ENCODE measurements around the gene IFIT5. TPM values are rescaled to one million over a fixed set of nuclear protein-coding genes. Genes with fewer than 3 reads are reported as not detected.
"Not testable (repeated sequence)": the region's sequence is repeated elsewhere in the genome, so short reads cannot be mapped to it uniquely, and the experiment has no call there.

The IFIT5 gene
- total RNA-seq, 1 donor from 2014 or later, result 19.5 TPM

DNA sequence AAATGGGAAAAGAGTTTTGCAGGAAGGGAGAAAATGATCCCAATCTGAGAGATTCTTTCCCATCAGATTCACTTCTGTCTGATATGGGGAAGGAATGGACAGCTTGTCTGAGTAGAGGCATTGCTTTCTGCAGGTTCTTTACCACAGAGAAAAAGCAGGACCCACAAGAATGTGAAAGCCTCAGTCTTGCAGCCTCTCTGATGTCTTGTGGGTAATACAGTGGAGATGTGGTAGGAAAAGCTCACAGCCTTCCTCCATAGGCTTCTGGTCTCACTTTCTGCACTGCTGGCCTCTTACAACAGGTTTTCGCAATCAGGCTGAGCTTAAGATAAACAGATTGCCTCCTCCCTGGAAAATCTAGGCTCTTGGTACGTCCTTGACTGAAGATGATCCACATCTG lies 21.4 kb upstream of the IFIT5 start:
- peak; percentile 80 for DNase-seq (ENCODE audit: low read depth)

DNA sequence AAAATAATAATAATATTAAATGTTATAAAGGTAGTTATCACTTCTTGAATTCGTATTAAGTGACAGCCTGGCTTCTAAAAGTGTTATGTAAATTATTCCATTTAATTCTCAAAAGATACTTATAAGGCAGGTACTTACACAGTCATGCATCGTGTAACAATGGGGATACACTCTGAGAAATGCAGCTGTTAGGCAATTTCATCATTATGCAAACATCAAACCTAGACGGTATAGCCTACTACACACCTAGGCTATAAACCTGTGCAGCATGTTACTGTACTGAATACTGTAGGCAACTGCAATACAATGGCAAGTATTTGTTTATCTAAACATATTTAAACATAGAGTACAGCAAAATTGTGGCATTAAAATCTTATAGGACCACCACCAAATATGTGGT lies 20.5 kb upstream of the IFIT5 start:
- no peak for DNase-seq (ENCODE audit: low read depth)

DNA sequence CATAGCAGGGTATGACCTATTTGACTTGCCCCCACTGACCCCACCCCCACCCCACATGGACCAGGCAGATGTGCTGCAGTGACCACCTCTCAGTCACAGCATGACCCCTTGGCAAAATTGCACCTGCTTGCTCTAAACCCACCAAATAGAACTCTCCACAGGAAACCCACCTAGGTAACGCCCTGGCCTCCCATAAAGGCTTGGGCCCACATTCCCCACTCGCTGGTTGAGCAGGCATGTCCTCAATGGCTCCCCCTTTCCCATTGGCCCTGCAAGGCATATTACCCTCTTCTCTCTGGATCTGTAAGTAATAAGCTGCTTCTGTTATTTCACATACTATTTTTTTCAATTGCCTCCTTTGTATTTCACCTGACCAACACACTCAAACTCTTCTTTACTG lies 19.2 kb upstream of the IFIT5 start:
- DNase-seq (ENCODE audit: low read depth), result no peak

DNA sequence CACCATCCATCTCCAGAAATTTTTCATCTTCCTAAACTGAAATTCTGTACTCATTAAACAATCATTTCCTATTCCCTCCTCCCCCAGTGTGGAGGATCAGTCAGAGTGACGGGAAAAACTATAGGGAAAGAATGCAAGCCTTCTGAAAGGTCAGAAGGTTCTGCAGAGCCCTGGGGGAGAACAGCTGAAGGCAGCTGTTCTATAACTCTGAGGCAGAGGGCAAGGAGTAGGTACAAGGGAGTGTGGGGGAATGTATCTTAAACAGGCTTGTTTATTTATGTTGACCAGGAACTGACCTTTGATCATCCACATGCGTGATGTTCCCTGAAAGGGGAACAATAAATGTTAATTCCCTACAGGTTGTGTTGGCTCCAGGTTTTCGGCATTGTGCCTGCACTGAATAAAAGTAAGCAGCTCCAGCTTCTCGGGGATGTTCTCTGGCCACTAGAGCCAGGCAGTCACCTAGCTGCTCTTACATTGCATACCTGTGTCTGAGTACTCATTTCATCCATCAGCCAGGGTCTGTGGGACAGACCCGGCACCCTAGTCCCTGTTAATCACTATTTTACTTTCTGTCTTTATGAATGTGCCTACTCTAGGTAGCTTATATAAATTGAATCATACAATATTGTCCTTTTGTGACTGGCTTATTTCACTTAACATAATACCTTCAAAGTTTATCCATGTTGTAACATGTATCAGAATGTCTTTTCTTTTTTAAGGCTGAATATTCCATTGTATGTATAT lies 16.2 kb upstream of the IFIT5 start:
- DNase-seq (ENCODE audit: low read depth), result peak; percentile 22

DNA sequence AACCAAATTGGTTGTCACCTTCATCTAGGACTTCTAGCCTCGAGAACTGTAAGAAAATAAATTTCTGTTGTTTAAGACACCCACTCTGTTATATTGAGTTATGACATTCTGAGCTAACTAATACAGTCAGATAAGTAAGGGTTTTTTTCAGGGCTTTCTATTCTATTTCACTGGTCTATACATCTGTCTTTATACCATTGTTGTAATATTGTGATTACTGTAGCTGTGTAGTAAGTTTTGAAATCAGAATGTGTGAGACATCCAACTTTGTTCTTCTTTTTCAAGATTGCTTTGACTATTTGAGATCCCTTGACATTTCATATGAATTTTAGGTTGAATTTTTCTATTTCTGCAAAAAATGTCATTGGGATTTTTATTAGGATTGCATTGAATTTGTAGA lies 14.4 kb upstream of the IFIT5 start:
- no peak for DNase-seq (ENCODE audit: low read depth)

DNA sequence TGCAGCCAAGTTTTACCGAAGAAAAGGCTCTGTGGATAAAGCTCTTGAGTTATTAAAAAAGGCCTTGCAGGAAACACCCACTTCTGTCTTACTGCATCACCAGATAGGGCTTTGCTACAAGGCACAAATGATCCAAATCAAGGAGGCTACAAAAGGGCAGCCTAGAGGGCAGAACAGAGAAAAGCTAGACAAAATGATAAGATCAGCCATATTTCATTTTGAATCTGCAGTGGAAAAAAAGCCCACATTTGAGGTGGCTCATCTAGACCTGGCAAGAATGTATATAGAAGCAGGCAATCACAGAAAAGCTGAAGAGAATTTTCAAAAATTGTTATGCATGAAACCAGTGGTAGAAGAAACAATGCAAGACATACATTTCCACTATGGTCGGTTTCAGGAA lies 11.3 kb upstream of the IFIT5 start:
- no peak for DNase-seq (ENCODE audit: low read depth)

DNA sequence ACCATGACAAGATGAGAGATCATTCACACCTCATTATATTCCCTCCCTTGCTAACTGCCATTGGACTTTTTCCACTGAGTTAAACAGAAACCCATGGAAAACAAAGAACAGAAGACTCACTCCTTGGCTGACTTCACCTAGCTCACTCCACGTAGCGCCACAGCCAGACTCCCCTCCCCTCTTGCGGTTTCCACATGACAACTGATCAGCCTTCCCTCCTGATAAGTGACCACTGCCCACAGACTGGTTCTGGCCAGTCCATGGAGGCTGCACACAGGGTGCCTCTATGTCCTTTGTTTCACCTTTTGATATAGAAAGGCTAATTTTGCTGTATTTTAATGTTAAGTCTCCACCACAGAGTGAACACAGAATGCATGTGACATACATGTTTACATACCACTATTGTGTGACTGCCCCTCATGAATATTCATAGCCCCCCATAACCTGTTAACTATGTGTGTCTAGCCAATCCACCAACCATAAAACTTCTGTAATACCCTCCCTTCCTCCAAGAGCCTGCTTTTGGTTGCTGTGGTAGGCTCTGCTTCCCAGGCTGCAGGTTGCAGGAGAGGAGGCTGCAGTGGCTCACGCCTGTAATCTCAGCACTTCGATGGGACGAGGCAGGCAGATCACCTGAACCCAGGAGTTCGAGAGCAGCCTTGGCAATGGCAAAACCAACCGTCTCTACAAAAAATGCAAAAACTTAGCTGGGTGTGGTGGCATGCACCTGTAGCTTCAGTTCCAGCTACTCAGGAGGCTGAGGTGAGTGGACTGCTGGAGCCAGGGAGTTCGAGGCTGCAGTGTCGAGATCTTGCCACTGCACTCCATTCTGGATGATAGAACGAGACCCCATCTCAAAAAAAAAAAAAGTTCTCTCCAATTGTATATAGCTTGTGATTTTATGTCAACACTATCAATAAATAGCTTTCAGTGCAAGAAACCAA lies 10.0 kb upstream of the IFIT5 start:
- DNase-seq (ENCODE audit: low read depth), result no peak

DNA sequence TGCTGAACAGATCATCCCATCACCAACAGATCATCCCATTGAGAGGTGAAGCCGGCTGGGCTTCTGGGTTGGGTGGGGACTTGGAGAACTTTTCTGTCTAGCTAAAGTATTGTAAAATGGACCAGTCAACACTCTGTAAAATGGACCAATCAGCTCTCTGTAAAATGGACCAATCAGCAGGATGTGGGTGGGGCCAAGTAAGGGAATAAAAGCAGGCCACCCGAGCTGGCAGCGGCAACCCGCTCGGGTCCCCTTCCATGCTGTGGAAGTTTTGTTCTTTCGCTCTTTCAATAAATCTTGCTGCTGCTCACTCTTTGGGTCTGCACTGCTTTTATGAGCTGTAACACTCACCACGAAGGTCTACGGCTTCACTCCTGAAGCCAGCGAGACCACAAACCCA lies 8.2 kb upstream of the IFIT5 start:
- DNase-seq (ENCODE audit: low read depth), result not testable (repeated sequence)

DNA sequence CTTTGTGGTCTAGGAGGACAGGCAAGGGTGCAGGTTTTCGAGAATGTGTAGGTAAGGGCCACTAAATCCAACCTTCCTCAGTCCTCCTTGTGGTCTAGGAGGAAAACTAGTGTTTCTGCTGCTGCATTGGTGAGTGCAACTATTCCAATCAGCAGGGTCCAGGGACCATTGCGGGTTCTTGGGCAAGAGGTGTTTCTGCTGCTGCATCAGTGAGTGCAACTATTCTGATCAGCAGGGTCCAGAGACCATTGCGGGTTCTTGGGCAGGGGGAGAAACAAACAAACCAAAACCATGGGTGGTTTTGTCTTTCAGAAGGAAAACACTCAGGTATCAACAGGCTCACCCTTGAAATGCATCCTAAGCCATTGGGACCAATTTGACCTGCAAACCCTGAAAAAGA lies 6.6 kb upstream of the IFIT5 start:
- not testable (repeated sequence) for DNase-seq (ENCODE audit: low read depth)

DNA sequence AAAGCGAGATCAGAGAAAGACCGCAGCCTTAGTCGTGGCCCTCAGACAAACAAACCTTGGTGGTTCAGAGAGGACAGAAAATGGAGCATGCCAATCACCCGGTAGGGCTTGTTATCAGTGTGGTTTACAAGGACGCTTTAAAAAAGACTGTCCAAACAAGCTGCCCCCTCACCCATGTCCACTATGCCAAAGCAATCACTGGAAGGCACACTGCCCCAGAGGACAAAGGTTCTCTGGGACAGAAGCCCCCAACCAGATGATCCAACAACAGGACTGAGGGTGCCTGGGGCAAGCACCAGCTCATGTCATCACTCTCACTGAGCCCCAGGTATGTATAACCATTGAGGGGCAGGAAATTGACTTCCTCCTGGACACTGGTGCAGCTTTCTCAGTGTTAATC lies 5.1 kb upstream of the IFIT5 start:
- not testable (repeated sequence) for DNase-seq (ENCODE audit: low read depth)

DNA sequence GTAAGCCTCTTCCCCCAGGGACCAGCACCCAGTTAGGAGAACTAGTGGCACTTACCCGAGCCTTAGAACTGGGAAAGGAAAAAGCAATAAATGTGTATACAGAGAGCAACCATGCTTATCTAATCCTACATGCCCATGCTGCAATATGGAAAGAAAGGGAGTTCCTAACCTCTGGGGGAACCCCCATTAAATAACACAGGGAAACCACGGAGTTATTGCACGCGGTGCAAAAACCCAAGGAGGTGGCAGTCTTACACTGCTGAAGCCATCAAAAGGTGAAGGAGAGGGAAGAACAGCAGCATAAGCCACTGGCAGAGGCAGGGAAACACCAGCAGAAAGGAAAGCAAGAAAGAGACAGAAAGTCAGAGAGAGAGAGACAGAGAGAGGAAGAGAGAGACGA lies 3.8 kb upstream of the IFIT5 start:
- DNase-seq (ENCODE audit: low read depth), result not testable (repeated sequence)

DNA sequence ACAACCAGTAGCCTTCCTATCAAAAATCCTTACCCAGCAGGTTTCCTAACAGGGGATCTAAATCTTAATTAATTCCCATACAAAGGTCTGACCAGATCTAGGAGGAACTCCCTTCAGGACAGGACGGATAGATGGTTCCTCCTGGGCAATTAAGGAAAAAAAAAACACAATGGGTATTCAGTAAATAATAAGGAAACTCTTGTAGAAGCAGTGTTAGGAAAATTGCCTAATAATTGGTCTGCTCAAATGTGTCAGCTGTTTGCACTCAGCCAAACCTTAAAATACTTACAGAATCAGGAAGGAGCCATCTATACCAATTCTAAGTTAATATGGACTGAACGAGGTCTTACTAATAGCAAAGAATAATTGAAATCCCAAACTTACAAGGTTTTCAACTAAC lies 3.2 kb upstream of the IFIT5 start:
- DNase-seq (ENCODE audit: low read depth), result not testable (repeated sequence)

DNA sequence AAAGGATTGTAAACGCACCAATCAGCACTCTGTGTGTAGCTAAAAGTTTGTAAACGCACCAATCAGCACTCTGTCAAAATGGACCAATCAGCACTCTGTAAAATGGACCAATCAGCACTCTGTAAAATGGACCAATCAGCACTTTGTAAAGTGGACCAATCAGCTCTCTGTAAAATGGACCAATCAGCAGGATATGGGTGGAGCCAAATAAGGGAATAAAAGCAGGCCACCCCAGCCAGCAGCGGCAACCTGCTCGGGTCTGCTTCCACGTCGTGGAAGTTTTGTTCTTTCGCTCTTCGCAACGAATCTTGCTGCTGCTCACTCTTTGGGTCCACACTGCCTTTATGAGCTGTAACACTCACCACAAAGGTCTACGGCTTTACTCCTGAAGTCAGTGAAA lies 2.1 kb upstream of the IFIT5 start:
- DNase-seq (ENCODE audit: low read depth), result not testable (repeated sequence)

DNA sequence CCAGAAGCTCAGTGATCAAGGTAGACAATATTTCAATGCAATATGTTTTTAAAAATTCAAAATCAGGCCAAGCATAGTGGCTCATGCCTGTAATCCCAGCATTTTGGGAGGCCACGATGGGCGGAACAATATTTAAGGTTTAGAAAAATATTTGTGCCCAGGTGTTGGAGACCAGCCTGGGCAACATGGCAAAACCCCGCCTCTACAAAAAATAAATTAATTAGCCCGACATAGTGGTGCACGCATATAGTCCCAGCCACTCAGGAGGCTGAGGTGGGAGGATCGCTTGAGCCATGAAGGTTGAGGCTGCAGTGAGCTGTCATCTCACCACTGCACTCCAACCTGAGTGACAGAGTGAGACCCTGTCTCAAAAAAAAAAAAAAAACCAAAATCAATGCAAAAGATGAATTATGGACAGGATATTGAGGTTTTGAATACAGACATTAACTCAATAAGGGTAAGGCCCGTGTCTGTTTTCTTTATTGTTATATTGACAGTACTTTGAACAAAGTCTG lies 913 bp upstream of the IFIT5 start:
- DNase-seq (ENCODE audit: low read depth), result no peak

DNA sequence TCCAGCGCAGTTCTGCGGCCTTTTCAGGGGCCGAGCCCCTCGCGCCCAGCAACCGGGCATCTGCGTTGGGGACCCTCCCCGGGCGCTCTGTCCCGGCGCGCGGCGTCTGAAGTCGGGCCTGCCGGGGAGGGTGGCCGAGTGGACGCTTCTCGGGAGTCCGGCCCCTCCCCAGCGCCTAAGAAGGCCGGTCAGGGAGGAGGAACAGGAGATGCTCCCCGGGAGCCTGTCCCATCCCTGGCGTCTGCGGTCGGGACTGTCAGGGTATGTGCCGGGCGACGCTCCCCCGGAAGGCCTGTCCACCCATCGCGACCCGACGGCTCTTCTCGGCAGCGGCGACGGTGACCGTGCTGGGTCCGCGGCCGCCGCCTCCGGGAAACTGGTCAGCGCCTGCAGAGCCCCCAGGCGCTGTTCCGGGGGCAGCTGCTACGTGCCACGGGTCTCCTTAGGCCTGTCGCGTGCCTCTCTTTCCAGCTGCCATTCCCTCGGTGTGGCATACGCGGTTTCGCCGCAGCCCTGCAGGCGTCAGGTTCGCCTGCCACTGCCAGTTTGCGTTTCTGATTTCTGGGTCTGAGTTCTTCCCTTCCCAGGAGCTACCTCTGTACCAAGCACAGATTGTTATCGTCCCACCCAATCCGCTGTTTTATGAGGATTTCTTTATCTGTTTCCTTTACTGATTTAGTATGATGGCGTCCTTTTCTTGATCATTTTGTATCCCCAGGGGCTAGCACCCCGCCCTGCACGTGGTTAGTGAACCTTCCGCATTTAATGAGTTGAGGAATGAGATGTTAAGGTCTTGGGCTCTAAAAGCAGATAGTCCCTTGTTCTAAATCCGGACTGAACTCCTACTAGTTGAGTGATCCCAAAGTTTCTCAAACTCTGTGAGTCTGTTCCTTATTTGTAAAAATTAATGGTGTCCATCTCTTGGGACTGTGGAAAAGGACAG lies 782 bp downstream of the IFIT5 start:
- DNase-seq (ENCODE audit: low read depth), result peak; percentile 90

DNA sequence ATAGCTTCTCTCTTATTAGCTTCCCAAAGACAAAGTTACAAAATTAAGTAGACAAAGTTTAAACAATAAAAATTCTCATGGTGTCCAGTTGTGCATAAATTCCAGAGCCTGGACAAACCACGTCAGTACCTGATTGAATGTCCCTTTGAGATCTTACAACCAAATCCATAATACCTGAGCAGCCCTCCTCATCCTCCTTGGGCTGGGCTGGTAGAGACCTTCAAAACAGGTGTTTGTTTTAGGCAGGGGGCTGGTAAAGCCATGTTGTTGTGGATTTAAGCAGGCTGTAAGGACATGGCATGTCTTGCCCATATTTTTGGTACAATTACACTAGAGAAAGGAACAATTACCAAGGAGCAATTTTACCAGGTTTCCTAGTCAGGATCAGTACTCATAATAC lies 2.1 kb downstream of the IFIT5 start:
- DNase-seq (ENCODE audit: low read depth), result no peak

DNA sequence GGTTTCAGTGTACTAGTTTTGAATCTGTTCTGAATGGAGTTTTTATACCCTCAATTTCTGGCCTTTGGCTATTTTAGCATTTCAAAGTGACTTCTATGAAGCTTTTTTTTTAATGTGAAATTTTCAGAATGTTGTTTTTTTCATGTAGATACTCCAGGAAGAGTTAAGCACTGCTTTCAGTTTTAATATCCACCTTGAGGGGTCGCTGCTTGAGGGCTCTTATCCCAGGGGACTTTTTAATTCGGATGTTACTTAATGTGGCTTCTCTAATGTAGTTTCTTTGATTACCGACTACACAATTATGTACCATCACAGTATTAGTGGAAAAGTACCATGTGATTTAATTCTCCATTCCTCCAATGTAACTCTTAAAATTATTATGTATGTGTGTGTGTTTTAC lies 5.2 kb downstream of the IFIT5 start:
- peak; percentile 53 for DNase-seq (ENCODE audit: low read depth)

DNA sequence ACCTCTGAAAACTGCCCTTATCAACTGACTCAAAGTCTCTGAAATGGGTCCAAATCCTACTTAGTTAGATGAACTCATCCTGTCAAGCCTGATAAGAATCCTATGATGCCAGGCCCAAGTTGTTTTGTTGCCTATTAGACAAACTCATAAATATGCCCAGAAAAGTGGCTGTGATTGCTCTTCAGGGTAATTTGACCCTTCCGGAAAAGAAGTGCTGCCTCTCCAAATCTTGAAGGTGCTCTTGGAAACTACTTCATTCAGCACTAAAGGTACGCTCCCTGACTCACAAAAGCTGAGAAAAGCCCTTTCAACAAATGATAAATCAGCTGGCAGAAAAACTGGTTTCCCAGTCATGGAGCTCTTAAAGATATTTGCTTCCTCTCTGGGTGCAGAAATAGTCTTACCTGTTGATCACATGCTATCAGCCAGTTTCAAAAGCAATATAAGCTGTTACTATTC lies 6.7 kb downstream of the IFIT5 start:
- DNase-seq (ENCODE audit: low read depth), result no peak

DNA sequence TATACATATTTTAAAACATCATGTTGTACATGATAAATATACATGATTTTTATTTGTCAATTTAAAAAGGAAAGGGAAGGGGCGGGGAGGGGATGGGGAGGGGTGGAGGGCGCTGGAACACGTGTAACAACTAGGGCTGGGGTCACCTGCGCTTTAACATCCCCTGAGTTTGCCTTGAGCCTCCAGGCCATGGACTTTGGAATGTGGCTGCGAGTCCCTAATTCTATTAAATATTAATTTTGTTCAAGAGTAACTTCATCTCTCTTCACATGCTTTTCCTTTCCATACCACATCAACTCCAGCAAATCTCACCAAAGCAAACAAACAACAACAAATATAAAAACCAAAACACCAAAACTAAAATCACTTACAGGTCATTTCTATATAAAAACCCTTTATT lies 10.6 kb downstream of the IFIT5 start:
- no peak for DNase-seq (ENCODE audit: low read depth)

DNA sequence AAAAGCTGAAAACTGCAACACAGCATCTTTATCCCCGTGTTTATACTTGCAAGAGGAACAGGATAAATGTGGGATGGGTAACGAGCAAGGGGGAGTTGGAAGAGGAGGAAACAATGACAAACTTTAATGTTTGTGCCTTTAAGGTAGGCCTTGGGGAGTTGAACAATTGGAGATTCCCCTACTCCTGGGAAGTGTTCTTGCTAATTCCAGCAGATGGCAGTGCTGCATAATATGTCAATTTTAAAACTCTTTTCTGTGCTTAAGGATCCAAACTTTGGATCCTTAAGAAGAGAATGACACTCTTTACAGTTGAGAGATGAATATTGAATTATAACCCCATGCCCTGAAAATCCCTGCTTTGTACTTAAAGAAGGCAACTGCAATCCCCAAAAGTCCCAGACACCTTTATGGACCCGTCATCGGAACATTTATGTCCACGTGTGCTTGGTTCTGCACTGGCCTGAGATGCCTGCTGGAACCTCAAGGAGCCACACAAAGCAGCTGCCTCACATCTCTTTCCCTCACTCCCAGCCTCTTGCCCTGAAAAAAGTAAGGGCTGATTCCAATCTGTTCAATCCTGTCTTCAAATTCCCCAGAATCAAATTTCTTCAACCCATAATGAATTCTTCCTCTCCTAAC lies 12.0 kb downstream of the IFIT5 start:
- DNase-seq (ENCODE audit: low read depth), result peak; percentile 78

DNA sequence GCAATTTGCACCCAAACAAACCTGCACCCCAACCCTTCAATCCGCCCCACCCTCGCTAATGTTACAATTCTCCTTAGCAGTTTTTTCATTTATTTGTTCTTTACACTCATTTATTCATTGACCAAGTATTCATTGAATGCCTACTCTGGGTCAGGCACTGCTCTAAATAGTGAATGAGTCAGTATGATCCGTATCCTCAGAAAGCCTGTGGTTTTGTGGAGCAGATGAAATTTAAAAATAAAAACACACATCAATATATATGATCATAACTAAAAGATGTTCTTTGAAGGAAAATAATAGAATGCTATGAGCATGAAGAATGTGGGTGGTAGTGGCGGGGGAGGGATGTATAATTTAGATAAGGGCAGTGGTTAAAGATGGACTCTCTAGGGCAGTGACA lies 13.3 kb downstream of the IFIT5 start:
- DNase-seq (ENCODE audit: low read depth), result peak; percentile 75
